HG03060 (cell line): ENCODE measurements around the gene ERC2.
"Not testable (repeated sequence)": the region's sequence is repeated elsewhere in the genome, so short reads cannot be mapped to it uniquely, and the experiment has no call there.

Experiments
- ATAC-seq: cut with Tn5 transposase; IDR thresholded peaks from one replicate; pipeline ENCODE4 v1.9.1; 2021; ENCODE audit warnings: low read depth, moderate number of reproducible peaks; ENCODE audit not compliant: unreplicated experiment

Gene ERC2

GRCh38 chr3:56096999-56097398 lies 371.3 kb downstream of the ERC2 start:
- no peak for ATAC-seq

- ATAC-seq, result no peak
Measured at GRCh38 chr3:56094170-56094569, 374.1 kb downstream of the ERC2 start.

- no peak for ATAC-seq
Measured at GRCh38 chr3:56089739-56090138, 378.5 kb downstream of the ERC2 start.

GRCh38 chr3:56087451-56088053 lies 380.7 kb downstream of the ERC2 start:
- no peak for ATAC-seq

GRCh38 chr3:56086355-56086754 lies 381.9 kb downstream of the ERC2 start:
- ATAC-seq, result no peak

GRCh38 chr3:56081246-56081645 lies 387.0 kb downstream of the ERC2 start:
- no peak for ATAC-seq

GRCh38 chr3:56076746-56077145 lies 391.5 kb downstream of the ERC2 start:
- no peak for ATAC-seq

- no peak for ATAC-seq
Measured at GRCh38 chr3:56075089-56075488, 393.2 kb downstream of the ERC2 start.

- no peak for ATAC-seq
Measured at GRCh38 chr3:56069766-56070165, 398.5 kb downstream of the ERC2 start.

GRCh38 chr3:56066405-56066804 lies 401.9 kb downstream of the ERC2 start:
- not testable (repeated sequence) for ATAC-seq

- ATAC-seq, result no peak
Measured at GRCh38 chr3:56064684-56065083, 403.6 kb downstream of the ERC2 start.

GRCh38 chr3:56061279-56061626 lies 407.0 kb downstream of the ERC2 start:
- ATAC-seq, result no peak

GRCh38 chr3:56060521-56061278 lies 407.6 kb downstream of the ERC2 start:
- no peak for ATAC-seq

- ATAC-seq, result no peak
Measured at GRCh38 chr3:56059731-56060130, 408.5 kb downstream of the ERC2 start.

- ATAC-seq, result no peak
Measured at GRCh38 chr3:56055951-56056350, 412.3 kb downstream of the ERC2 start.

- no peak for ATAC-seq
Measured at GRCh38 chr3:56055546-56055945, 412.7 kb downstream of the ERC2 start.

- no peak for ATAC-seq
Measured at GRCh38 chr3:56054844-56055243, 413.4 kb downstream of the ERC2 start.

GRCh38 chr3:56053727-56054126 lies 414.5 kb downstream of the ERC2 start:
- ATAC-seq, result no peak

- no peak for ATAC-seq
Measured at GRCh38 chr3:56052188-56052587, 416.1 kb downstream of the ERC2 start.

- ATAC-seq, result no peak
Measured at GRCh38 chr3:56051052-56051451, 417.2 kb downstream of the ERC2 start.

- no peak for ATAC-seq
Measured at GRCh38 chr3:56048946-56049345, 419.3 kb downstream of the ERC2 start.

- no peak for ATAC-seq
Measured at GRCh38 chr3:56048331-56048730, 419.9 kb downstream of the ERC2 start.
